HG03558 (cell line): ENCODE data around the gene CHST6.
"Not testable (repeated sequence)": the region's sequence is repeated elsewhere in the genome, so short reads cannot be mapped to it uniquely, and the experiment has no call there.

Experiments
- ATAC-seq: cut with Tn5 transposase; IDR thresholded peaks from one replicate; pipeline ENCODE4 v1.9.1; 2021; ENCODE audit warnings: moderate number of reproducible peaks; ENCODE audit not compliant: unreplicated experiment; ENCODE audit errors: extremely low read depth

The CHST6 gene

GRCh38 chr16:75455677-75456076 lies 39.6 kb downstream of the CHST6 start:
- no peak for ATAC-seq

GRCh38 chr16:75452464-75453190 lies 42.6 kb downstream of the CHST6 start:
- no peak for ATAC-seq

- no peak for ATAC-seq
These were observed 48.8 kb downstream of the CHST6 start for GRCh38 chr16:75446416-75446815.

- no peak for ATAC-seq
These were observed 49.9 kb downstream of the CHST6 start for GRCh38 chr16:75445298-75445697.

GRCh38 chr16:75443298-75443697 lies 51.9 kb downstream of the CHST6 start:
- no peak for ATAC-seq

GRCh38 chr16:75433732-75434413 lies 61.4 kb downstream of the CHST6 start:
- ATAC-seq = peak; percentile 38

- ATAC-seq = peak; percentile 90
These were observed 62.2 kb downstream of the CHST6 start, which contains the start of gene CFDP1 for GRCh38 chr16:75432828-75433731. Gene CFDP1, minus strand, starts transcription at chr16:75433503. Its CDS starts 151 bp downstream, at chr16:75433352.

- ATAC-seq = no peak
These were observed 65.4 kb downstream of the CHST6 start for GRCh38 chr16:75429621-75430403.

GRCh38 chr16:75426524-75426923 lies 68.7 kb downstream of the CHST6 start:
- ATAC-seq = not testable (repeated sequence)

GRCh38 chr16:75424105-75424762 lies 71.0 kb downstream of the CHST6 start:
- not testable (repeated sequence) for ATAC-seq

GRCh38 chr16:75423723-75424104 lies 71.5 kb downstream of the CHST6 start:
- ATAC-seq = no peak
